HEK293T (cell line): ENCODE results near the gene ZNF491.

Experiments
- CTCF ChIA-PET: fragments of 350-600 bp; formaldehyde crosslinking; extraction: SDS; loops from one replicate; lab custom pipeline; 2021; ENCODE audit warnings: antibody characterized with exemption, inconsistent platforms; lab: Yijun Ruan, JAX
- POLR2A ChIA-PET: fragments of 350-600 bp; formaldehyde crosslinking; extraction: SDS; loops from one replicate; lab custom pipeline; 2020; ENCODE audit warnings: antibody characterized with exemption, inconsistent platforms; lab: Yijun Ruan, JAX
- DNase-seq: peaks from one replicate; pipeline ENCODE4 v3.0.0; 2012; ENCODE audit warnings: mixed read lengths; ENCODE audit errors: extremely low spot score
- ARNT ChIP-seq: fragments of 450-650 bp; IDR thresholded peaks from 2 replicates; pipeline ENCODE4 v1.6.1; 2017; ENCODE audit warnings: mild to moderate bottlenecking
- BHLHE40 ChIP-seq: fragments of 450-650 bp; IDR thresholded peaks from 2 replicates; pipeline ENCODE4 v1.6.1; 2016; ENCODE audit warnings: mild to moderate bottlenecking, moderate library complexity, borderline replicate concordance
- CTBP1 ChIP-seq: fragments of 450-650 bp; IDR thresholded peaks from 2 replicates; pipeline ENCODE4 v1.6.1; 2016; ENCODE audit warnings: borderline replicate concordance
- ELF4 ChIP-seq: fragments of 450-650 bp; IDR thresholded peaks from 2 replicates; pipeline ENCODE4 v1.6.1; 2017; ENCODE audit warnings: antibody characterized with exemption
- FOXA1 ChIP-seq: fragments of 450-650 bp; IDR thresholded peaks from 2 replicates; pipeline ENCODE4 v1.6.1; 2016; ENCODE audit warnings: mild to moderate bottlenecking
- FOXK2 ChIP-seq: fragments of 450-650 bp; IDR thresholded peaks from 2 replicates; pipeline ENCODE4 v1.6.1; 2016; ENCODE audit warnings: mild to moderate bottlenecking
- FOXM1 ChIP-seq: fragments of 450-650 bp; IDR thresholded peaks from 2 replicates; pipeline ENCODE4 v1.6.1; 2017; ENCODE audit warnings: mild to moderate bottlenecking, borderline replicate concordance
- HDGF ChIP-seq: fragments of 450-650 bp; IDR thresholded peaks from 2 replicates; pipeline ENCODE4 v1.6.1; 2017; ENCODE audit warnings: antibody characterized with exemption, borderline replicate concordance
- L3MBTL2 ChIP-seq: fragments of 450-650 bp; conservative IDR thresholded peaks from 2 replicates; pipeline ENCODE4 v1.6.1; 2016; ENCODE audit warnings: mild to moderate bottlenecking
- LEF1 ChIP-seq: fragments of 450-650 bp; IDR thresholded peaks from 2 replicates; pipeline ENCODE4 v1.6.1; 2017; ENCODE audit warnings: mild to moderate bottlenecking, borderline replicate concordance
- NFRKB ChIP-seq: fragments of 450-650 bp; IDR thresholded peaks from 2 replicates; pipeline ENCODE4 v1.6.1; 2016; ENCODE audit warnings: mild to moderate bottlenecking, moderate library complexity
- SP1 ChIP-seq: fragments of 450-650 bp; IDR thresholded peaks from 2 replicates; pipeline ENCODE4 v1.6.1; 2017
- SUZ12 ChIP-seq: fragments of 450-650 bp; IDR thresholded peaks from 2 replicates; pipeline ENCODE4 v1.6.1; 2016; ENCODE audit warnings: mild to moderate bottlenecking
- TARDBP ChIP-seq: fragments of 450-650 bp; IDR thresholded peaks from 2 replicates; pipeline ENCODE4 v1.6.1; 2016
- ZNF384 ChIP-seq: fragments of 450-650 bp; IDR thresholded peaks from 2 replicates; pipeline ENCODE4 v1.6.1; 2016
- TF ChIP-seq, protein P1 (sequence below): fragments of 450-650 bp; IDR thresholded peaks from 2 replicates; pipeline ENCODE4 v1.6.1; 2016

Gene ZNF491

DNA sequence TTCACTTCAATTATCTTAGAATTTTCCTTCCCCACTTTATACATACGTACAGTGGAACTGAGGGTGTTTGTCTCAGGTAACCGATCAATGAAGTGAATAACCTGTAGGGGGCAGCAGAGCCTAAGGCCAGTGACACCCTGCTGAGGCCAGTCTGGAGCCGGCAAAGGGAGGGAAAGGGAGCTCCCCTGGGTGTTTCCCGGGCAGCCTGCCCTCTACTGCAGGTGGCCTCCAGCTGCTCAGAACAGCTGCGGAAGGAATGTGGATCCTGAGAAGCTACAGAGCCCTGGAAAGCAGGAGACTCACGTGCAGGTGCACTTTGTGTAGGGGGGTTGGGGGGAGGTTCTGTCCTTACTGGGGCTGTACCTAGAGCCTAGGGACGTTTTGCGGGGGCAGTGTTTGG lies 832 bp upstream of the ZNF491 start:
- ChIA-PET POLR2A (no interaction called here), CTCF (interaction anchor here (0.6 kb wide), 2 partner anchors 18 to 453 kb away, joined by 4 to 5 read pairs; no protein-coding TSS in a partner anchor)
- peak; percentile 65 for DNase-seq
- TF ChIP-seq ARNT (no peak), SUZ12 (no peak), BHLHE40 (no peak), CTBP1 (no peak), FOXA1 (no peak), ZNF384 (no peak), TARDBP (no peak), FOXM1 (no peak), HDGF (no peak), SP1 (no peak), ELF4 (no peak), LEF1 (no peak), FOXK2 (no peak), L3MBTL2 (no peak), NFRKB (no peak)
- TF ChIP-seq, protein P1, sequence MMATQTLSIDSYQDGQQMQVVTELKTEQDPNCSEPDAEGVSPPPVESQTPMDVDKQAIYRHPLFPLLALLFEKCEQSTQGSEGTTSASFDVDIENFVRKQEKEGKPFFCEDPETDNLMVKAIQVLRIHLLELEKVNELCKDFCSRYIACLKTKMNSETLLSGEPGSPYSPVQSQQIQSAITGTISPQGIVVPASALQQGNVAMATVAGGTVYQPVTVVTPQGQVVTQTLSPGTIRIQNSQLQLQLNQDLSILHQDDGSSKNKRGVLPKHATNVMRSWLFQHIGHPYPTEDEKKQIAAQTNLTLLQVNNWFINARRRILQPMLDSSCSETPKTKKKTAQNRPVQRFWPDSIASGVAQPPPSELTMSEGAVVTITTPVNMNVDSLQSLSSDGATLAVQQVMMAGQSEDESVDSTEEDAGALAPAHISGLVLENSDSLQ = no peak

- no peak for DNase-seq
- TF ChIP-seq FOXK2 (no peak), ZNF384 (no peak), HDGF (no peak), L3MBTL2 (no peak), FOXM1 (no peak), TARDBP (no peak), LEF1 (no peak), NFRKB (no peak), BHLHE40 (no peak), SP1 (no peak), ELF4 (no peak), ARNT (no peak), SUZ12 (no peak), CTBP1 (no peak), FOXA1 (no peak)
- TF ChIP-seq, protein P1 = no peak
- ChIA-PET POLR2A (no interaction called here), CTCF (no interaction called here)
Measured at GRCh38 chr19:11806354-11807098, 8.2 kb downstream of the ZNF491 start.

DNA sequence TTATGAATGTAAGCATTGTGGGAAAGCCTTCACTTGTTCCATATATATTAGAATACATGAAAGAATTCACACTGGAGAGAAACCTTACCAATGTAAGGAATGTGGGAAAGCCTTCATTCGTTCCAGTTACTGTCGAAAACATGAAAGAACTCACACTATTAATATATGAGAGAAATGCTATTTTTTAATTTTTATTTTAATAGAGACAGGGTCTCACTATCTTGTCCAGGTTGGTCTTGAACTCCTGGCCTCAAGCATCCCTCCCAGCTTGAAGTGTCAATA lies 8.7 kb downstream of the ZNF491 start:
- ChIA-PET POLR2A (no interaction called here), CTCF (no interaction called here)
- TF ChIP-seq ZNF384 = no peak
- no peak for TF ChIP-seq SP1
- no peak for TF ChIP-seq ARNT
- DNase-seq = no peak

GRCh38 chr19:11813703-11814028 lies 15.3 kb downstream of the ZNF491 start:
- no peak for TF ChIP-seq FOXM1
- no peak for TF ChIP-seq SUZ12
- TF ChIP-seq NFRKB = no peak
- no peak for TF ChIP-seq SP1
- TF ChIP-seq TARDBP = no peak
- TF ChIP-seq FOXK2 = no peak
- no peak for TF ChIP-seq ELF4
- no peak for TF ChIP-seq FOXA1
- no peak for TF ChIP-seq CTBP1
- no peak for TF ChIP-seq ARNT
- no peak for TF ChIP-seq LEF1
- no peak for TF ChIP-seq HDGF
- no peak for TF ChIP-seq BHLHE40
- TF ChIP-seq ZNF384 = no peak
- TF ChIP-seq, protein P1 = no peak
- TF ChIP-seq L3MBTL2 = no peak
- ChIA-PET POLR2A (interaction anchor here (1.5 kb wide), 1 partner anchor 47 kb away, joined by 5 read pairs; the partner anchor contains the start of gene ZNF441), CTCF (interaction anchor here (0.6 kb wide), 2 partner anchors 85 to 410 kb away, joined by 3 to 4 read pairs; no protein-coding TSS in a partner anchor)
- no peak for DNase-seq

GRCh38 chr19:11814029-11814699 lies 15.8 kb downstream of the ZNF491 start, which contains the start of gene ZNF440:
ZNF440 (plus strand) TSS chr19:11814273; CDS start chr19:11814448, 175 bp downstream.
- CTCF ChIA-PET = interaction anchor here (0.6 kb wide), 2 partner anchors 85 to 411 kb away, joined by 3 to 4 read pairs; no protein-coding TSS in a partner anchor
- POLR2A ChIA-PET = interaction anchor here (0.7 to 1.5 kb wide), 2 partner anchors 48 to 221 kb away, joined by 3 to 5 read pairs; partner anchors contain the start of gene ZNF441
- peak; percentile 91 for DNase-seq
- TF ChIP-seq SUZ12 (no peak), ELF4 (no peak), LEF1 (no peak), L3MBTL2 (peak; percentile 51)
- TF ChIP-seq, protein P1 = peak; percentile 98

- no peak for DNase-seq
- CTCF ChIA-PET = no interaction called here
- TF ChIP-seq L3MBTL2 (0 out of 2 replicates have a peak, but pooled peaks have one; percentile 19), BHLHE40 (no peak)
- POLR2A ChIA-PET = interaction anchor here (0.7 kb wide), 1 partner anchor 221 kb away, joined by 3 read pairs; no protein-coding TSS in a partner anchor
Measured at GRCh38 chr19:11814700-11815035, 16.3 kb downstream of the ZNF491 start.
